GM21447 (cell line): ENCODE data around the gene VSIG10.
"Not testable (repeated sequence)": the region's sequence is repeated elsewhere in the genome, so short reads cannot be mapped to it uniquely, and the experiment has no call there.

Source experiments
- ATAC-seq: cut with Tn5 transposase; IDR thresholded peaks from one replicate; pipeline ENCODE4 v1.9.1; 2021; ENCODE audit not compliant: unreplicated experiment

The VSIG10 gene

GRCh38 chr12:118103601-118104382, at the start of gene VSIG10:
VSIG10 (minus strand) TSS chr12:118104011; CDS start chr12:118103671, 340 bp downstream.
- no peak for ATAC-seq

GRCh38 chr12:118151755-118152154, 47.9 kb upstream of the VSIG10 start:
- no peak for ATAC-seq

DNA sequence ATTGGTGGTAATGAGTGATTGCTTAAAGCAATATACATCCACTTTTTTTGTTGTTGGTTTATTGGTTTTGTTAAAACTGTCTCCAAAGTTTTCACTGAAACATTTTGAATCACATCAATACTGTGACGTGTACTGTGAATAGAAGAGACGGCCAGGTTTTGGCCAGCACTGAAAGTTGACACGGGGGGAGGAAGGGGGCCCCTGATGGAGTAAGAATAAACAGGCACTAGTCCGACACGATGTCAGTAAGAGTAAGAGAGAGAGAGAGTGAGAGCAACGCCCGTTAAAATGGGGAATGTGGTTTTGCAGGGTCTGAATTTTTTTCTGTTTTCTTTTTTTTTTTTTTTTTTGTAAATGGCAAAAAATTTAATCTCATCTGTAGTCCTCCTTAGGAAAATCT, 46.8 kb upstream of the VSIG10 start:
- no peak for ATAC-seq

DNA sequence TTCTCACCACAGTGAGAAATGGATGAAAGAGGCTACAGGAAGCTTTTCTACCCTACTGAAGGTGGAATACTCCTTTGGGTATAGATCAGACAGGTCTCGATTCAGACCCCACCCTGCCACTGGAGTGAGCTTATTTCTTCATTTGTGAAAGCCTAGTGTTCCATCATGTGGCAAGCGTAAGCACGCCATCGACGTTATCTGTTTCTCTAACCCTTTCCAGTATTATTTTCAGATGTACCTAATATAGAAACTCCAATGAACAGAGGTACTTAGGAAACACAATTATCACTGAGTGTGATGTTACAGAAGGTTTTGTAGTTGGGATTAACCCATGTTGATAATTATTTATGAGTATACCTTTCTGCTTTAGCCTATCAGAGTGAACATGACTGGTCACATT, 44.5 kb upstream of the VSIG10 start:
- no peak for ATAC-seq

DNA sequence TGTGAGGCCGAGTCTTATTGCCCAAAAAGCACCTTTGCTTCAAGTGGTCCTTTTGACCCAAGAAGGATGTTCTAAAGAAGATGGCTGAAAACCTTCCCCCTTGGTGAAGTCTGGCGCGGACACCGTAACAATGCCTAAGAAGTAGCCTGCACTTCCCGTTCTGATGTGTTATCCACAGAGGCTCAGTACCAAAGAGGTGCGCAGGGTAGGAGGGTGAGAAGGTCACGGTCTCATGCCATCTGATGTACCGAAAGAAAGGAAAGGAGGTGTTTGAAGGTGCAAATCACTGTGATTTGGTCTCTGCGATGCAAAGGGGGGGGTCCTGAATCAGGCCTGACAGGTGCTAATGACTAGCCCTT, 42.0 kb upstream of the VSIG10 start:
- no peak for ATAC-seq

- ATAC-seq, result no peak
Measured at GRCh38 chr12:118145113-118145797, 41.4 kb upstream of the VSIG10 start.

- no peak for ATAC-seq
Measured at GRCh38 chr12:118144499-118144898, 40.7 kb upstream of the VSIG10 start.

- ATAC-seq, result no peak
Measured at GRCh38 chr12:118140825-118141224, 37.0 kb upstream of the VSIG10 start.

GRCh38 chr12:118137148-118137678, 33.4 kb upstream of the VSIG10 start:
- ATAC-seq, result no peak

DNA sequence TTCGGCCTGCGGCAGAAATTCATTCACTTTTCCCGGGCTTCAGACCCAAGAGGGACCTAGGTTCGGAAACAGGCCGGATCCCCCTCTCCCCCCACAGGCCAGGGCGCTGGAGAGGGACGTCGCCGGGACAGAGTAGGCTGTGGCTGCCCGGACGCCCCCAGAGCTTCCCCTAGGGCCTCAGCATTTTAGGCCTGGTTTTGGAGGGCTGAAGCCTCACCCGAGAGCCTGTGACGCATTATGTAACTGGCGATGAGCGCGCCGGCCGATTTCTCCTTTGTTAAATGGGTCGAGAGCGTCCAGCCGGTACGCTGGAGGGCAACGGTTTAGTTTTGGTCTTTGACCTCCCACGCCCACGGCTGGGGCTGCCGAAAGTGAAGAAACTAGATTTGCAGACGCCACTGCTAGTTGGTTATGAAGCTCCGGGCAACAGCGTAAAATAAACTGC, 32.8 kb upstream of the VSIG10 start:
- ATAC-seq, result peak; percentile 36

DNA sequence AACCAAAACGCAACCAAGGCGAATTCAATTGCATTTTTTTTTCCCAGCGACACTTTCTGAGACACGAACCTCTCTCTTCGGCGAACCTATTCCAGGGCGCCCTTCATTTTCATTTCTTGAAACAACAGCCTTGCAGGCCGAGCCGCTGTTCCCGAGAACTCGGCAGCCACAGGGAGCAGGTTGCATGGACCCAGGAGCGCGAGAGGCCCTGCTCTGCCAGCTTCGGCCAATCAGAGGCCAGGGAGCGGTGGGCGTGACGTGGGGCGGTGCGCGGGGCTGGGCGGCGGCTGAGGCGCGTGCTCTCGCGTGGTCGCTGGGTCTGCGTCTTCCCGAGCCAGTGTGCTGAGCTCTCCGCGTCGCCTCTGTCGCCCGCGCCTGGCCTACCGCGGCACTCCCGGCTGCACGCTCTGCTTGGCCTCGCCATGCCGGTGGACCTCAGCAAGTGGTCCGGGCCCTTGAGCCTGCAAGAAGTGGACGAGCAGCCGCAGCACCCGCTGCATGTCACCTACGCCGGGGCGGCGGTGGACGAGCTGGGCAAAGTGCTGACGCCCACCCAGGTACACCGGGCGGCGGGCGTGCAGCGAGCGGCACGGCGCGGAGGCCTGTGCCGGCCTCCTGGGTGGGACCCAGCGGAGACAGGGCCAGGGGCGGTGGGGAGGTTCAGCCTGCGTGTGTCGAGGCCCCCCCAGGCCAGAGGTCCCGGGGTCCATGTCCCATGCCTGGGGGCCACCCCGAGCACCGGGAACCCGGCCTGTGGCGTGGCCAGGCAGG, 32.2 kb upstream of the VSIG10 start, which contains the start of gene PEBP1:
Gene PEBP1, plus strand, starts transcription at position 337 of the 771 bp plus-strand sequence. Its CDS starts 86 bp downstream, at position 423.
- ATAC-seq, result peak; percentile 97

DNA sequence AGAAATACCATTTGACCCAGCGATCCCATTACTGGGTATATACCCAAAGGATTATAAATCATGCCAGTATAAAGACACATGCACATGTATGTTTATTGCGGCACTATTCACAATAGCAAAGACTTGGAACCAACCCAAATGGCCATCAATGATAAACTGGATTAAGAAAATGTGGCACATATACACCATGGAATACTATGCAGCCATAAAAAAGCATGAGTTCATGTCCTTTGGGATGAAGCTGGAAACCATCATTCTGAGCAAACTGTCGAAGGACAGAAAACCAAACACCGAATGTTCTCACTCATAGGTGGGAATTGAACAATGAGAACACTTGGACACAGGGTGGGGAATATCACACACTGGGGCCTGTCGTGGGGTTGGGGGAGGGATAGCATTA, 25.6 kb upstream of the VSIG10 start:
- ATAC-seq, result not testable (repeated sequence)

GRCh38 chr12:118127867-118128266, 24.1 kb upstream of the VSIG10 start:
- ATAC-seq, result no peak

DNA sequence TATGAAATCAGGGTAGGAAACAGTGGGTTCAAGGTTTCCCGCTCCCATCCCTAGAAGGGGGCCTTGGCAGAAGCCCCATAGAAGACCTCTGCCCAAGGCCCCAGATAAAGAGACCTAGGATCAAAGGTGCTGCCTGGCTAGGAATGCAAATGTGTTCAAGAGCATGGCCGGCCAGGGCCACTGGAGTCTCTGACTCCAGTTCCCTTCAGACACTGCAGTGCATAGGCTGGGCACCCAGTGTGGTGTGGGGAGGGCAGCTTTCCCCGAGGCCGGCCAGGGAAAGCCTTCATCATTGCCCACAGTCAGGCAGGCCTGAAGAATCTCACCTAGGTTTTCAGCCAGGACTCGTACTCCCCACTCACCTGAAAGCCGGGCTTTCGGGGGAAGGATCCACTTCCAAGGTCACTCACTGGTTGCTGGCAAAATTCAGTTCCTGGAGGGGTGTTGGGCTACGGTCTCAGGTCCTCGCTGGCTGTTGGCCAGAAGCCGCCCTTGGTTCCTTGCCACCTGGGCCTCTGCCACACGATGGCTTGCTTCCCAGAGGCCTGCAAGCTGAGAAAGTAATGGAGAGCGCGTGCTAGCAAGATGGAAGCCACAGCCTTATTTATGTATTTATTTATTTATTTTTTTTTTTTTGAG, 22.4 kb upstream of the VSIG10 start:
- ATAC-seq, result no peak

DNA sequence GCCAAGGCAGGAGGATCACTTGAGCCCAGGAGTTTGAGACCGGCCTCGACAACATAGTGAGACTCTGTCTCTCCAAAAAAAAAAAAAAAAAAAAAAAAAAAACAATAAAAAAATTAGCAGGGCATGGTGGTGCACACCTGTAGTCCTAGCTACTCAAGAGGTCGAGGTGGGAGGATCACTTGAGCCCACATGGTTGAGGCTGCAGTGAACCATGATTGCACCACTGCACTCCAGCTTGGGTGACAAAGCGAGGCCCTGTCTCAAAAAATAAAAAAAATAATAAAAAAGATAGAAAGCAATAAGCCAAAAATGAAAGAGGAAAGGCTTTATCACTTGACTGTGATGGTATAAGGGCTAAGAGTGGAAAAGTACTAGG, 21.9 kb upstream of the VSIG10 start:
- no peak for ATAC-seq

DNA sequence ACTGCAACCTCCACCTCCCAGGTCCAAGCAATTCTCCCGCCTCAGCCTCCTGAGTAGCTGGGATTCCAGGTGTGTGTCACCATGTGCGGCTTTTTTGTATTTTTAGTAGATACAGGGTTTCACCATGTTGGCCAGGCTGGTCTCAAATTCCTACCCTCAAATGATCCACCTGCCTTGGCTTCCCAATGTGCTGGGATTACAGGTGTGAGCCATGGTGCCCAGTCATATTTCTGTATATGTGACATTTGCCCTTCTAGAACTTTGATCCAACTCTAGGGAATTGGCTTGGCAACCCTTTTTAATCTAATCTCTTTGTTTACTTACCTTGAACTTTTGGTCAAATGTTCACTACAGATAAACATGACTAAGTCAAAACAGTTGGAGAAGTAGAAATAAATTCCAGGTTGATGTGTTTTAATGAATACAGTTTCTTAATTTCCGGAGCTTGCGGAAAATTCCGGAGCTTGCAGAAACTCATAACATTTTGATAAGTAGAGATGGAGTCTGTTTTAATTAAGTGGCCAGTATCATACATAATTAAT, 20.6 kb upstream of the VSIG10 start:
- no peak for ATAC-seq

DNA sequence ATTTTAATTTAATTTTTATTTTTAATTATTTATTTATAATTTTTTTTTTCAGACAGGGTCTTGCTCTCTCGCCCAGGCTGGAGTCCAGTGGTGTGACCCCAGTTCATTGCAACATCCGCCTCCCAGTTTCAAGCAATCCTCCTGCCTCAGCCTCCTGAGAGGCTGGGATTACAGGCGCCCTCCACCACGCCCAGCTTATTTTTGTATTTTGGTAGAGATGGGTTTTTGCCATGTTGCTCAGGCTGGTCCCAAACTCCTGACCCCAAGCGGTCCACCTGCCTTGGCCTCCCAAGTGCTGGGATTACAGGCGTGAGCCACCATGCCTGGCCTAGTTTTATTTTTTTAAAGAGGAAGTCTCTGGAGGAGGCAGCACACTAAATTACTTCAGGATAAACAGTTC, 18.5 kb upstream of the VSIG10 start:
- no peak for ATAC-seq

DNA sequence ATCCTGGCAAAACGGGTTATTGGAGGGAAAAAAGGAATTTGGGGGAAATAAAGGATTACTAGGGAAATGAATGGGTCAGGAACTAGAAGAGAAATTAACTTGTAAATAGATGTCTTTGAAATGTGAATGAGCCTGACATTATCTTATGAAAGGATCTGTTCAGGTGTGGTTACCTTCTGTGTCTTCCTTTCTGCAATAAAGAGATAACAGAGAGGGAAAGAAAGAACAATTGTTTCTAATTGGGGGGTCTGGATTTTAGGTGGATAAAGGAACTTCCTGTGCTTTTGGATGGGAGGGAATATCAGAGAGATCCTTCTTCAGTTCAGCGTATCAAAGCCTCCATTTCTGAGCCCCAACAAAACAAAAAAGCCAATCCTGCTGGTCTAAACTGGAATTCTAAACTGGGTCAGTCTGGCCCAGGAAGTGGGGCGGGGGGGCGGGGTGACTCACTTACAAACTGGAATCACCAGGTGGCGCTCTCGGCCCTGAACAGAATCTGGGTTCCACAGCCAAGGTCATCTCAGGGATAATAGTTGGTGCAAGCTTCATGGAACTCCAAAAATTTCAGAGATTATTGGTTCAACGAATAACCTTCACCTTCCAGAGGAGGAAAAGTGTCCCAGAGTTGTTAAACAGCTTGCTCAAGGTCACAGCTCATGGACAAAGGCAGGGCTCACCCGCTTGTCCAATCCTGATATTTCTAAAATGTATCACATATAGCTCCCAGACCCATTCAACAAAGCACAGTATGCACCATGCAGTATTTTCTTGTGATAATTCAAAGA, 17.0 kb upstream of the VSIG10 start:
- peak; percentile 74 for ATAC-seq

- no peak for ATAC-seq
Measured at GRCh38 chr12:118119449-118119879, 15.7 kb upstream of the VSIG10 start.

- ATAC-seq, result no peak
Measured at GRCh38 chr12:118109088-118109487, 5.3 kb upstream of the VSIG10 start.
